Stimulated activated CD4-positive, alpha-beta T cell treated with anti-CD3 and anti-CD28 coated beads, TNF-alpha, amount 100 ng/mL, for 24 hours (primary cell): ENCODE measurements around the gene ATP9B.
"Not testable (repeated sequence)": the region's sequence is repeated elsewhere in the genome, so short reads cannot be mapped to it uniquely, and the experiment has no call there.

Source experiments
- DNase-seq, 3 experiments: peaks; one replicate each; pipeline ENCODE4 v3.0.0-alpha.2; 2020; ENCODE audit warnings: low read depth in 3 of 3

ATP9B gene

DNA sequence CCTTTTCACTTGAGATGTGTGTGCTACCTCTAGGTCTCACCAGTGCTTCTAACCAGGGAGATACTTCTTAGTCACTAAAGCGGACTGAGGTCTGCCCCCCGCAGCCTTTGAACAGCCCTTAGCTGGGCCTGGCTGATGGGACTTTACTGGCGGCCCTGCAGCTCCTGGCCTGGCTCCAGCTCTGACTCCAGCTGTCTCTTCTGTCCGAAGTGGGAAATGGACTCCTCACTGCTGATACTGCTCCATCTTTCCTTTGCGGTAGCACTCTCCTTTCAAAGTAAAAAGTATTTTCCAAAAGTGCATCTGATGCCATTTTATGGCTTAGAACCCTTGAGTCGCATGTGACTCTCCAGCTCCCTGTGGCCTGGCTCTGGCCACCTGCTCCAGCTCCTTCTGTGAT, 64.5 kb downstream of the ATP9B start:
- no peak for DNase-seq

DNA sequence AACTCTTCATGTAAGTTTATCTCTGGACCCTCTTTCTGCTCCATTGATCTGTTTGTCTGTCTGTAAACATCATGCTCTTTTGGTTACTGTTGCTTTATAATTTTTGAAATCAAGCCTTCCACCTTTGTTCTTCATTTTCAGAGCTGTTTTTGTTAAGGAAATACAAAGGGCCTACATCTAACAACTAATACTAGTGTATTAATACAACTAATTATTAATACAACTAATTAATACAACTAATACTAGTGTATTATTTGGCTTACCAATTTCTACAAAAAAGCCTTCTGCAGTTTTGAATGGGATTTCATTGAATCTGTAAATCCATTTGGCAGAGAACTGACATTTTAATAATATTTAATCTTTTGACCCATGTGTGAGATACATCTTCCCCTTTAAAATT, 66.7 kb downstream of the ATP9B start:
- no peak for DNase-seq

DNA sequence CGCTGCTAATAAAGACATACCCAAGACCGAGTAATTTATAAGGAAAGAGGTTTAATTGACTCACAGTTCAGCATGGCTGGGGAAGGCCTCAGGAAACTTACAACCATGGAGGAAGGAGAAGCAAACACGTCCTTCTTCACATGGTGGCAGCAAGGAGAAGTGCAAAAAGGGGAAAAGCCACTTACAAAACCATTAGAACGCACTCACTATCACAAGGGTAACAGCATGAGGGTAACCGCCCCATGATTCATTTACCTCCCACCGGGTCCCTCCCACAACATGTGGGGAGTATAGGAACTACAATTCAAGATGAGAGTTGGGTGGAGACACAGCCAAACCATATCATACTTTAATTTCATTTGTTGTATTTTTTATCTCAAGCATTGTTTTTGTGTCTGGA, 67.5 kb downstream of the ATP9B start:
- no peak for DNase-seq

- DNase-seq: no peak
Measured at GRCh38 chr18:79139206-79139605, 70.0 kb downstream of the ATP9B start.

DNA sequence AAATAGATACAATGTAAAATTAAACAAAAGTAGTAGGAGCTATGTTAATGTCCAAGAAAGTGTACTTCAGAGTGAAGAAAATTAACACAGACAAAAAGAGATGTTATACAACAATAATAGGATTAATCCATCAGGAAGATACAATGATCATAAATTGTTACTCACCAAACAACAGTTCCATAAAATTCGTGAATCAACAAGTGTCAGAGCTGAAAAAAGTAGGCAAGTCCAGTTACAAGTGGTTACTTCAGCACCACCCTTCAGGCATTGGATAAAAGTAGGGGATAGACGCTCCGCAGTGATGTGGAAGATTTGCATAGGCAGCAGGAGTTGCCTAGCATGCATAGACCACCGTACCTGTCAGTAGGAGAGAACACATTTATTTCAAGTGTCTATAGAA, 77.8 kb downstream of the ATP9B start:
- no peak for DNase-seq

DNA sequence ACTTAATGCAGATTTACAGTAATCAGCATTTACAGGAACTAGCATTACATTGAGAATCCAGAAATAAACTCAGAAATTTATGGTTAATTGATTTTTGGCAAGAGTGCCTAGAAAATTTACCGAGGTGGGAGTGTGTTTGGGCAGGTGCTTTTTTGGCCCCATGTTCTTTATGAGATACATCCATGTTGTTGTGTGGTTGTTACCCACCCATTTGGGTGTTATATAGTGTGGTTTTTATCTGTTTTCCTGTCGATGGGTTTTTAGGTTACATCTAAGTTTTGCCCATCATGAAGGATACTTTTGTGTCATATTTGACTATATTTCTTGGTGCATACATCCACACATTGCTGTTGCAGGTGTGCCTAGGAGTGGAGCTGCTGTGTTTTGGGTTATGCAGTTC, 82.0 kb downstream of the ATP9B start:
- DNase-seq: no peak

- DNase-seq: no peak
Measured at GRCh38 chr18:79156327-79156726, 87.1 kb downstream of the ATP9B start.

- no peak for DNase-seq
Measured at GRCh38 chr18:79164706-79165105, 95.5 kb downstream of the ATP9B start.

- no peak for DNase-seq
Measured at GRCh38 chr18:79166702-79167101, 97.5 kb downstream of the ATP9B start.

GRCh38 chr18:79167526-79168190, 98.5 kb downstream of the ATP9B start:
- no peak for DNase-seq

DNA sequence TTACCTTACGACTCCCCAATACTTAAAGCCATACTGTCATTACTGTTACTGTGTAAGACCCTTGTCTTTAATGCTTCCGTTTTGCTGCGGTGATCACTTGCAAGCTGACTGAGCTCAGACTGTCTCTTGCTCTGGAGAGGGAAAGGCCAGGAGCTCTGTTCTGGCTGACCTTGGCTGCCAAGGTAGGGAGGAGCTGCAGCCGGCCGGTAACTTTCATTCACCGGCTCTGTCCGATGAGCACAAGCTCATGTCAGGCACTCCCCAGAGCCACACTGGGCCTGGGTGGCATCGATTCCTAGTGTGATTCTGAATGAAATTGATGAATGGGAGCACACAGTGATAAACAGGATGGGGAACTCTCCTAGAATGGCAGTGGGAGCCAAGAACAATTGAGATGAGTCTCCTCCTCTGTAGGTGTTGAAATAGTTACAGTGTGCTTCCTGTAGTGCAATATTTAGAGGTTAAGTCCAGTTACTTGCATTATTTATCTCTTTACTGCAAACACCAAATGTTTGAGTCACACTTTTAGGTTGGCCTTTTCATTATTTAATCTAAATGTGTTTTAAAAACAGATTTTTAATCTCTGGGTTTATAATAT, 100.9 kb downstream of the ATP9B start:
- DNase-seq: no peak

DNA sequence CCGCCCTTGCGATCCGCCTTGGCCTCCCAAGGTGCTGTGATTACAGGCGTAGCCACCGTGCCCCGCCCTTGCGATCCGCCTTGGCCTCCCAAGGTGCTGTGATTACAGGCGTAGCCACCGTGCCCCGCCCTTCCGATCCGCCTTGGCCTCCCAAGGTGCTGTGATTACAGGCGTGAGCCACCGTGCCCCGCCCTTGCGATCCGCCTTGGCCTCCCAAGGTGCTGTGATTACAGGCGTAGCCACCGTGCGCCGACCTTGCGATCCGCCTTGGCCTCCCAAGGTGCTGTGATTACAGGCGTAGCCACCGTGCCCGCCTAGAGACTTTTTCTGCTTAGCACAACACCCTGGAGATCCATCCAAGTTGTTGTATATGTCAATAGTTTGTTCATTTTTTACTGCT, 103.1 kb downstream of the ATP9B start:
- DNase-seq: not testable (repeated sequence)

GRCh38 chr18:79173742-79174141, 104.5 kb downstream of the ATP9B start:
- DNase-seq: no peak

DNA sequence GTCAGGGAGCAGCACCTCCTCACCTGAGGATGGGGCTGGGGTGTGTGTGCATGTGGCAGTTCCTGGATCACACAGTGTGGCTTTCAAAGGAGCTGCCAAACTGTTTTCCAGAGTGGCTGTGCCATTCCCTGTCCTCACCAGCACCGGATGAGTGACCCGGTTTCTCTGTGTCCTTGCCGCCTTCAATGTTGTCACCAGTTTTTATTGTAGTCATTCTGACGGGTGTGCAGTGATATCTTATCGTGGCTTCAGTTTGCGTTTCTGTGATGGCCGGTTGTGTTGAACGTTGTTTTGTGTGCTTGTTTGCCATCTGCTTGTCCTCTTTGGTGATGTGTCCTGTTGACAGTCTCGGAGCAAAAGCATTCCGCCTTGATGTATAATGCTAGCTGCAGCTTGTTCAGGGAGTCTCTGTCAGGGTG, 108.9 kb downstream of the ATP9B start:
- no peak for DNase-seq

DNA sequence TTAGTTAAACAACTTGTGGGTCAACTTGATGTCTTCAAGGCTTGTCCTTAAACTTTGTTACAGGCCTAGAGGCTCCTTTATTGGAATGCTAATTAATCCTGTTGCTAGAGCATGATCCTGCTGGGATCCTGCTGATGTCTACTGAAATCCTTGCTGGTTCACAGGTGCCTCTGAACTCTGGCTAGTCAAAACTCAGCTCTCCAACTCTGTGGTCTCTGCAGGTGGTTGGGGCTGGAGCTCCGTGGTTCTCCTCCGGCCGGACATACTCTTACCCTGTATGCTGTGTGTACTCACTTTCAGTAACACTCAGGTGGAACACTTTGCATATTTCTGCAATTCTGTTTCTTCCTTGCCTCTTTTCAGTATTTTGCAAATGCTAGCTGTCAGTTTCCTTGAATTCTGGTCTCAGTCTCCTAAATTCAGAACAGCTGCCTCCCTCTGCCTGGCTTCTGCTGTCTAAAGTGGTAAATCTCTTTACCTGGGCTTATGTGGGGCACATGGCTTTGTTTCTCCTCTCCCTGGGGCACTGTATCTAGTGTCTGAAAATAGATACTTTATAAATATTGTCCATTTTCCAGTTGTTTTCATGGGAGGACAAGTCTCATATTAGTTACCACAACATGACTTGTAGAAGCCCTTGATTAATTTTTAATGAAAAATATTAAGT, 113.0 kb downstream of the ATP9B start:
- DNase-seq: no peak

DNA sequence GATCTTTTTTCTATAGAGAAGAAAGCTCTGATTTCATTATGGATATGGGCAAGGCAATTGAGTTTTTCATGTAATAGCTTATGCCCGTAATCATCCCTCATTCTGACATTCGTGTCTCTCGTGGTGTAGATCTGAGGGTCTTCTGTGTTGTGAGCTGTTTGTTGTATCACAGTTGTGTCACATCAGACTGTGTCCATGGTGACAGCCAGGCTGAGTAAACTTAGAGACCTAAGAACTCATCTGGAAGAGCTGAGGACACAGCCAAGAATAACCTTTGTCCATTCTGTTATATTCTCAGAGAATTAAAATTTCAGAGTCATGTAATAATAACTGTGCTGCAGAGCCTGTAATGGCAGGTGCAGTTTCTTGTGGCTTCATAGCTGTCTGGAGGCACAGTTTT, 116.5 kb downstream of the ATP9B start:
- DNase-seq: no peak

- DNase-seq: no peak
Measured at GRCh38 chr18:79186649-79187048, 117.5 kb downstream of the ATP9B start.

DNA sequence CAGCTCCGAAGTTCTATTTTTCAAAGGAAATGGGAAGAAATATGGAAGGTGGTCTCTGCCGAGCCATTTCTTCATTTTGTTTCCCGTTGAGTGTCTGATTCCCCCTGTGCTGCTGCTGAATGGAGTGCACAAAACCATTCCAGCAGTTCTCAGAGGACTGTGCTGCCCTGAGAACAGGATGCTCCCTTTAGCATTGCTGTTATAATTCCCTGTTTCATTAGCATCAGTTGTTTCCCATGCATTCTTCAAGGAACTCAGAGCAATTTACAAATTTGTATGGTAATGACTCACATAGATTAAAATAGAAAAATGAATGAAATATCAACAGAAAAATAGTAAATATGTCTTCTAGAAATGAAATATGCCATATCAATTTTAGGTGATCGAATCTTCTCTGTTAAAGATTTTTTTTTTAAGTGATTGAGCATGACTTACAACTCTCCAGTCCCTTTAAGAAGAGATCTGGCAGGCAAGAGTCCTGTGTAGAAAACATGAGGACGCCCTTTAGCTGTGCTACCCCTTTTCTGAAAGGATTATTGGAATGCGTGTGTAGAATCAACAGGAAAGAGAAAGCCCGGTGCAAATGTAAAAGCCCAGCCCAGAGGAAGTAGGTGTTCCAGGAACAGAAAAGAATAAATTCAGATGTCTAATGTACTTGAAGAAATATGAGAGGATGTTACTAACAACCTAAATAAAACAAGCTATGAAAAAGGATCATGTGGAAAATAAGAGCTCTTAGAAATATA, 118.5 kb downstream of the ATP9B start:
- DNase-seq: no peak

DNA sequence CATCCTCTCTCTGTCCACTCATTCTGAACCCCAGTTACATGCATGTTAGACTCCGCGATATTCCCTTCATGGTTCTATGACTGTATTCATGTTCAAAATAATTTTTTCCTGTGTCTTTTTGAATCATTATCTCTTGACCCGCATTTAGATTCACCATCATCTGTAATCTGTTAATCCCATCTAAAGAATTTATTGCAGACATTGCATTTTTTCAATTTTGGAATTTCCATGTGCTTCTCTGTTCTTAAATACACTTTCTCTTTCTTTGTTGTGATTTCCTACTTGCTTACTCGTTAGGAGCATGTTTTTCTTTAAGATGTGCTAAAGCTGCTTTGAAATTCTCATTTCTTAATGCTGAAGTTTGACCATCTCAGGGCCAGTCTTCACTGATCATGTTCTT, 122.2 kb downstream of the ATP9B start:
- no peak for DNase-seq

GRCh38 chr18:79191956-79192355, 122.8 kb downstream of the ATP9B start:
- no peak for DNase-seq

GRCh38 chr18:79193826-79194225, 124.6 kb downstream of the ATP9B start:
- no peak for DNase-seq
